ENCODE results near the gene ELMO1.
"Not testable (repeated sequence)": the region's sequence is repeated elsewhere in the genome, so short reads cannot be mapped to it uniquely, and the experiment has no call there.

ELMO1 gene

DNA sequence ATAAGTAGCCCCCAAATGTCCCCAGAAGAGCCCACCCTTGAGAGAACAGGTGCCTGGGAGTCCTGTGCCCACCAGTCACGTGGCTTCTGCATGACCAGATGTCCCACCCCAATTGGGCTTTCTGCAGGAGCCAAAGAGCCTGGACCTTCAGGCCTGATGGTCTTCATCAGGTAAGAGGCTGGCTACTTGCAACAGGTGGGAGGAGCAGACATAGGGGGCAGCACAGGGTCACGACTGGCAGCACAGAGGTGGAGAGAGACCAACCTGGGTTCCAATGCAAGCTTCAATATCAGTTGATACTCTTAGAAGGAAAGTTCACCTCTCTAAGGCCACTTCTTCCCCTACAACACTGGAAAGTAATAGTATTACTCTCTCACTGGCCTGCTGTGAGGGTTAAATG, 288.0 kb downstream of the ELMO1 start:
- DNase-seq, result no peak

DNA sequence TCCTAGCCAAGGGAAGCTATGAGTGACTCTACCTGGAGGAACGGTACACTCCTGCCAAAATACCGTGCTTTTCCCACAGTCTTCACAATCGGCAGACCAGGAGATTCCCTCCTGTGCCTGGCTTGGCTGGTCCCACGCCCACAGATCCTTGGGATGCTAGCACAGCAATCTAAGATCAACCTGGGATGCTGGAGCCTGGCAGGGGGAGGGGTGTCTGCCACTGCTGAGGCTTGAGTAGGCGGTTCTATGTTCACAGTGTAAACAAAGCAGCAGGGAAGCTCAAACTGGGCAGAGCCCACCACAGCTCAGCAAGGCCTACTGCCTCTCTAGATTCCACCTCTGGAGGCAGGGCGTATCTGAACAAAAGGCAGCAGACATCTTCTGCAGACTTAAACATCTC, 295.3 kb downstream of the ELMO1 start:
- DNase-seq, result no peak

DNA sequence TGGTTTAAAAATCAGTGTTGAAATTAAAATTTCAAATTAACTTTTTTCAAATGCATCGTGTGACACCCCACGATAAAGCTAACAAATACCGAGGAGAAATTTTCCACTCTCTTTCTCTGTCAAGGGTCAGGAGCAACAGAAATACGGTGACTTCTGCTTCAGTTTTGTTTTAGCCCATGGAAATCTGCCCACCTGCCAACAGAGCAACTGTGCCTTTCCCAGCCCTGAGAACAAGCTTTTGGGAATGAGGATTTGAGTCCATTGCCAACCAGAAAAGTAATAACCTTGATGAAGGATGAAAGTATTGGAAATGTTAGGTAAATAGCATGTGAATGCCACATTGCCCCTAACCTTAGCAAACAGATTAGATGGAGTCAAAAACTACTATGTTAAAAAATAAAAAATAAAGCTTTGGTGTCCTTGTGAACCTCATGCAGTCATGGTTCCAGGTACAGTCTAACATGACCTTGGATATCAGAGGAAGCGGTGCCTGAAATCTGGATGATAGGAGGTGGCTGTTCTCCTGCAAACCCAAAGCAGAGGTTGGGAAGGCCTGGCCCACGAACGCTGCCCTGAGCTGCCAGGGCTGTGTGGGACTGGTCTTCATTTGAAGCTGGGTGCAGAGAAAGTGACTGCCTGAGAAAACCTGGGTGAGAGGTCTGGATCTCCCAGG, 296.8 kb downstream of the ELMO1 start:
- DNase-seq, result no peak

DNA sequence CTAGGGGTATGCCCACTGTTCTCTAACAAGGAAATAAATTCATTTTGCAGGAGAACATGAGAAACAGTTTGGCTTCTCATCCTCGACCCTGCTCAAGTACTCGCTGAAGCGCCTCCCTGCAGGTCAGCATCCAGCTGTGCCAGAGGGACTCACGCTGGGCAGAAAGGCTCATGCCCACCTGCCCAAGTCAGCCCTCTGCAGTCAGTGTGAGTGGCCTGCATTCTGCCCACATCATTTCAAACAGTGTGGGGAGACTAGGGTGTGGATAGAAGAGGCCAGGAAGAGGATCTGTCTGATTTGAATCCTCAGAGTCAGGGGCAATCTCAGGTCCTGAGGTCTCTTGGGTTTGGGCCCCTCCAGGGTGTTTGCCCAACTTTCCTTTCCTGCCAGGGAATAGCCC, 297.8 kb downstream of the ELMO1 start:
- no peak for DNase-seq

DNA sequence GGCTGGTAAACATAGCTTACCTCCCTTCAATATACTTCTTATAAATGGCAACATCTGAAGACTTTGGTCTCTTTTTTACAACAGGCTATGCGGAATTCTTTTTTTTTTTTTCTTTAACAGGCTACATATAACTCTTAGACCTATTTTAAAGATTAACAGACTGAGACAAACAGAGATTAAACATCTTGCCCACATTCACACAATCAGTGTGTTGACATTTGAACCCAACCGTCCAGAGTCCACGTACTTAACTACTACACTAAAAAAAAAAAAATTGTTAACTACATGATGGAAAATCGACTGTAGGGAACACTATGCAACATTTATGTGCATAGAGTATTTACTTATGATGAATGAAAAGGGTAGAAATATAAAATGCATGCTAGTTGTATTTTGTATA, 298.5 kb downstream of the ELMO1 start:
- DNase-seq, result no peak

DNA sequence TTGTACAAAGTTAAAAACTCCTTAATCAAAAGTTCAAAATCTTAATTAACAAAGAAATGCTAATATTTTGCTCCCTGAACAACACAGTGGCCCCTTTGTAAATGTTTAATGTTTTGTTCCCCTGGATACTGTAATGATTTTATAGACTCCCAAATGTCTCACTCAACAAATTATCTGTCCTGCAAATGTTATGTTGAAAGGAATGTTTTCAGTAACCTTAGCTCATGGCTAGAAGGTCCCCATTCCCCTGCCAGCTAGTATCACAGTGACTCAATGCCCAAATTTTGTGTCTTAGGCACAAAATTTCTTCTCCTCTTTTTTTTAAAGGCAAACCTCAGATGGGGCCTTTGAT, 298.9 kb downstream of the ELMO1 start:
- no peak for DNase-seq

DNA sequence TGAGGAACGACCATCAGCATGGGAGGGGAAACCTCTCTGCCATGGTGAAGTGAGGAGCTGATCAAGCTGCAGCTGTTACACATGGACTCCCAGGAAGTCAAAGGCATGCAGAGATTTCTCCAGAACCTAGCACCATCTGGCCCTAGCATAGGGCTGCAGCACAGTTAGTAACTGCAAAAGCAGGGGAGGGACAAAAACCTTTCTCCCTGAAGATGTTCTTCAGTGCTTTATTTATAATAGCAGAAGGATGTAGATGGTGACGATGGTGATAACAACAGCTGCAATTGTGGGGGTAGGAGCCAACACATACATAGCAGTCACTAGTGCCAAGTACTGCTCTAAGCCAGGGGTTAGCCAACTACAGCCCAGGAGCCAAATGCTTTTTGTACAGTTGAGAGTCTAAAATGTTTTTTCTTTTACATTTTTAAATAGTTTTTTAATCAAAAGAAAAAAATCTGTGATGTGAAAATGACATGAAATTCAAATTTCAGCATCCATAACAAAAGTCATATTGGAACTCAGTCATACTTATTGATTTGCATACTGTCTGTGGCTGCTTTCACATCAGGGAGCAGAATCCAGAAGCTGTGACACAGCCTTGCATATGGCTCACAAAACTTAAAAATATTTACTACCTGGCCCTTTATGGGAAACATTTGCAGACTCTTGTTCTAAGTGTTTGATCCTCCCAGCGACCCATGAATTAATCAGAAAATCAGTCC, 299.5 kb downstream of the ELMO1 start:
- DNase-seq, result no peak

DNA sequence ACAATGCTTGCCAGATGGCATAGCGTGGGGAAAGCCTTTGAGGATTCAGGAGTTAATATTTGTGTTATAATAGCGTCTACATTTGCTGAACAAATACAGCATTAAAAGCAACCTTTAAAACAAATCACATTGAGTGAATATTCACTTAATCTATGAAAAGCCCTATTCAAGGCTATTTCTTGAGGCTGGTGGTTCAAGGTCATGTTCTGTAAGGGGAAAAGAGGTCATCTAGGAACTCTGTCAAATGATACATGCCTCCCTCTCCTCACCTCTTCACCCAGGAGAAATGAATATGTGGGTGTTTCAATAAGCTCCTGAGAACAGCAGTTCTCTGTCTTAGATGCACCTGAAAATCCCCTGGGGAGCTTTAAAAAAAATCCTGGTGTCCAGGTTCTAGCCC, 303.0 kb downstream of the ELMO1 start:
- no peak for DNase-seq

DNA sequence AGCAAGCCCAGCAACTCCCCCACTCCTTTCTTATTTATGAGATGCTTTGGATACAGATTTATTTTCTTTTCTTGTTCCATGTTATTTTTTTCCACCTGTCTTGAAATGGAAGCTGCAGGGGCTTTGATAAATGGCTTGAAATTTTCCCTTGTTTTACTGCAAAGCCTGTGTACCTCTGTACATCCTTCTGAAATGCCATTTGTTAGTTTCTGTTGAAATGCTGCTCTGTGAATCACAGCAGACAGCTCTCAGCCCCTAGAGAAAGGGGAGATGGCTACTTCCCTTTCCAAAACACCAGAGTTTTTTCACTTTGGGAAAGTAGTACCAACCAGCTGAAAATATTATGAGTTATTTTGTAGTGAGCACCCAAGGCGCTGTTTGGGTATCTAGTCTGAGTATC, 304.2 kb downstream of the ELMO1 start:
- no peak for DNase-seq

DNA sequence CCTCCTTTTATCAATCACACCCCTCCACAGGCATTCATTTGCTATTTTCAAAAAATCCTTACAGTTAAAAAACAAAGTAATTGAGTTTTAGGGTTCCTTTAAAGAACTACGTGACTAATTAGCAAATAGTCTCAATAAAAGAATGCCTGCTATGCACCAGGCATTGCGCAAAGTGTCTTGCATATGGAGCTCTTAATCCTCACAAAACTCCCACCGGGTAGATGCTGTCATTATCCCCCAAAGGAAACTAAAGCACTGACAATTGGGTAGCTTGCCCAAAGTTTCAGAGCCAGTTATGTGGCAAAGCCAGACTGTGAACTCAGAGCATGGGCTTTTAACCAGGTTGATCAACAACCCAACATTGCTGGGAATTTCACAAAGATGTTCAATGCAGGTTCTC, 305.7 kb downstream of the ELMO1 start:
- no peak for DNase-seq

DNA sequence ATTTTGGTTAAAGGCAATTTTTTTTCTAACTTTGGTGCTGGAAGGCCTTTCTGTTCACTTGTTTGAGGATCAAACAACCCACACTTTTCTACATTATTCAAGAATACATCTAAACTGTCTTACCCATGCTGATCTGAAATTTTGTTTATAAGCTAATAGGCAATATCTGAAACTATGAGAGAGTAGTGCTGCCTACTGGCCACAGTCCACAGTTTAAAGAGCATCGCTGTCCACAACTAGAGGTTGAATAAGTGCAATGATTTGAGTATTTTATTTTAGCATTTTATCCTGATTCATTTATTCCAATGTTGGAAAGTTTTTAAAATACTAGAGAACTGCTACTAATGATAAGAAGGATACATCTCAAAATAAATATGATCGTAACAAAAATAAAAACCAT, 306.9 kb downstream of the ELMO1 start:
- no peak for DNase-seq

DNA sequence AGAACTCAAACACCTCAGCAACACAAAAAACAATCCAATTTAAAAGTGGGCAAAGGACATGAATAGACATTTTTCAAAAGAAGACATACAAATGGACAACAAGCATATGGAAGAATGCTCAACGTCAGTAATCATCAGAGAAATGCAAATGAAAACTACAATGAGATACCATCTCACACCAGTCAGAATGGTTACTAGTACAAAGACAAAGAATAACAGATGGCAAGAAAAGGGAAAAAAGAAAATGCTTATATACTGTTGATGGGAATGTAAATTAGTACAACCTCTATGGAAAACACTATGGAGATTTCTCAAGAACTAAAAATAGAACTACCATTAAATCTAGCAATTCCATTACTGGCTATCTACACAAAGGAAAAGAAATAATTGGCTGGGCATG, 314.8 kb downstream of the ELMO1 start:
- not testable (repeated sequence) for DNase-seq

DNA sequence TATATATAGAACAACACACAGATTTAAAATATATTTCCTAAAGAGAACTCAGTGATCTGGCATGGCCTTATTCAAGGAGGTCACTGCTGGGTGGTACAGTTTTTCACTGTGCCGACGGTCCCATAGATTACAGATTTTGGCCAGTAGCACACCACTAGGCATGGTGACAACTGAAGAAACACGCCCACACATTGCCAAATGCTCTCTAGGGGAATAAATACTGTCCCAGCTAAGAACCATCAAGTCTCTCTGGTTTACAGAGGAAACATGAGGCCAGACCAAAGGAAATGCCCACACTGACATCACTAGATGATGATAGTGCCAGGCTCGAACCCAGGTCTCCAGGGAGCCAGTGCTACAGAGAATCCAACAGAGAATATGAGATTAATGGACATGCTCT, 316.8 kb downstream of the ELMO1 start:
- no peak for DNase-seq

DNA sequence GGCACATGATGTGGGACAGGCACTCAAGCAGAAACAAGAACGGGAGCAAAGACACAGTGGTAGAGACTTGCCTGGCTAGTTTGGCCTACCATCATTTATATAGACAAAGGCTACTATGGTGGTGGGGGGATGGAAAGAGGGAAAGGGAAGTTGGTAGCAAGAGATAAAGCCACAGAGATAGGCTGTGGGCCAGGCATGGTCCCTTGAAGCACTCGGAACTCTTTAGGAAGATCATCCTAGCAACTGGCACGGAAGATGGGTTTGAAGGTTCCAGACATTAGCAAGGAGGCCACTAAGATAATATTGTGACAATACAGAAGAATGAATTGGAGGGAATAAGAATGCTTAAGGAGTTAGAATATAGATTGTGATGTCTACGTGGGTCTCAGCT, 319.6 kb downstream of the ELMO1 start:
- DNase-seq, result no peak

DNA sequence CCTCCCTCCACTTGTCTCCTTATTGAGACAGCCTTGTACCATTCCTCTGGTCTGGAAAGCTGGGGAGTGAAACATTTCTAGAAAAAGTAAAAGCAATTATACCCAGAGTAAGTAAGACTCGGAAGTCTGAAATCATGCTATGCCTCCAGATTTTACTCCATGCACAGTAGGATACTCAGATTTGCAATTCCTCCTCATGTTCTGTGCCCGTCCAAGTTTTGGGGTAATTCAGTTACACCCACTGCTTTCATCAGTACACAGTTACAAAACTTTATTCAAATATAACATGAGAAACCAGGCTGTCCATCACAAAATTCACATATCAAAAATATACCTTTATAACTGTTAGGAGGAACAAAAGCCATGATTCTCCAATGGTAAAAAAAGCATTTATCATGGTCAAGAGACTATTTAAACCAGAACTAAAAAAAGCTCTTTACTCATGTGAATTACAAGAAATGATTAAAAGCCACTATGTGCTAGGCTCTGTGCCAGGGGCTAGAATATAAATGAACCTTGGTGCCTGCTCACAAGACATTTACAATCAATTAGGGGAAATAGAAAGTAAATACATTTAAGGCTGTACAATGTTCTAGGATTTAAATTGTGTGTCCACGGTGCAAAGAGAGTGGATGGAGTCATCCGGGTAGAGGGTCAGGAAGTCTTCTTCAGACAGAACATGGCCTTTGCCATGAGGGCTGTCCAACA, 320.2 kb downstream of the ELMO1 start:
- no peak for DNase-seq

DNA sequence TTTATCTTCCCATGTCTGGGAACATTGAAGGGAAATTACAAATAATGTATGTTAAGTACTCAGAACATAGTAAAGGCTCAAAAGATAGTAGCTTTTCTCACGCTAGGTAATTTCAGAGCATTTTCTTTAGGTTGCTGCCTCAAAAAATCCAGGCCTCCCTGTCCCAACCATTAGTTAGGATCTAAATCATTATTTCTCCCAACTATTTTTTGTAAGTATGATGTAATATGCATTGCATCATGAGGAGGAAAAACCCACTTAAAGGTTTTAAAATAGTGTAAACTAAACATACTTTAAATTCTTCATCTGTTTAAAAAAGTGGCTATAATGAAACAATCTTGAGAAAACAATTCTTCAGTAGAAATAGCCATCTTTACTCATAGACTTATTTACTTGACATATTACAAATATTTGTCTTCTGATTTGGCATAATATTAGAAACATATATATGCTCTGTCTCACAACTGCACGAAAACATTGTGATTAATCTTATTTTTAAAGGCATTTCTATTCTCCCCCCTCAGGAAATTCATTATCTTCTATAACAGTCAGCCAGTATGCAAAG, 329.3 kb downstream of the ELMO1 start:
- DNase-seq, result no peak

DNA sequence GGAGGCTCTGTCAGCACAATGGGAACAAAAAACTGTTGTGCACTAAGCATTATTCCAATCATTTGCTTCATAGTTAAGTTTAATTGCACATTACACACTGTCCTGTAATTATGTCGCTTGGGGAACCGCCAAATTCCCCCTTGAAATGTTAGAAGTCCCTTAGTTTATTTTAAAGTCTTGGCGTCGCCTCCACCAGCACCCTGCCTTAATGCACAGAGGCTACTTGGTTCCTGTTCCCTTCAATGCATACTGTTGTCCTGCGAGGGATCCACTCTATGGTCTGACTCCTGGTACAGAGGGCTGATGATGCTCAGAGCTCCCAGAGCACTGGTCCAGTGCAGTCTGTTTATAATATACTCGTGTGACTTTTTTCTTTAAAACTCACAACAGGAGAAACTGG, 330.7 kb downstream of the ELMO1 start:
- peak; percentile 64 for DNase-seq

DNA sequence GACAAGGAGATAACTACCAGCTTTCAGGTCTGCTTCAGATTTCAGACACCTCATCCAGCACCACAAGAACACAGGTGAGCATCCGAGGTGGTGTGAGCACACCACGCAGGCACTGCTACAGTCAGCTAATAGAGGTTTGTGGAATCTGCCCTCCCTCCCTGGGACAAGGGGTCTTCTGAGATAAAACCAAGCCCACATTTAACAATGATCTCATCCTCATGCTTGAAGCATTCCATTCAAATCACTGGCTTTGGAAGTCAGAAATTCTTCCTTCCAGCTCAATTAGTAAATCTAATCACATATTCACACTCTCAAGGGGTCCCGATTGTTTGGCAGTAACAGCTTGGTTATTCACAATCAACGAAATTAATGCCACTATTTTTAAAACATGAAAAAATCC, 331.4 kb downstream of the ELMO1 start:
- peak; percentile 10 for DNase-seq

DNA sequence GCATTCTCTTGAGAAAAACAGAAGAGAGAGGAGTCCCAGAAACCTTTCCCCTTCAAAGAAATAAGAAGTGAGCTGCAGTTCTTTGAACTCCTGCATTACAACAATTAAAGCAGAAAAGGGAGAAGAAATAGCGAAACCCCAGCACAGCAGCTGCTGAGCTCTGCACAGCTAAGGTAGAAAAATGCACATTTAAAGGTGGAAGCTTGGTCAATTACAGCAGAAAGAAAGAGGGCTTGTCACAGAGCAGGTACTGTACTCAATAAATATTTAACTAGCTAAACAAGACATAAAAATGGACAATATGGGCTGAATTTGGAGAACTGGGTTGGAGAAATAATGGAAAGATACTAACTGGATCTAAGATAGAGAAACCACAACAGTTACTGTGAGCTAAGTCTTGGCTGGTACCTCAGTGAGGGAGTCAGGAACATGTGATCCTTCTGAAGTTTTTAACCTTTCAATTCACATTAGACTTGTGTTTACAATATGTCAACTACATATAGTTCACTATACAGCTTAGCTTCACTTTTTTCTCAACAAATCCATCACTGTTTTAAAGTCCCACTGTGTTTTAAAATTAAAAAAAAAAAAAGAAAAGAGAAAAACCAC, 332.5 kb downstream of the ELMO1 start:
- no peak for DNase-seq

DNA sequence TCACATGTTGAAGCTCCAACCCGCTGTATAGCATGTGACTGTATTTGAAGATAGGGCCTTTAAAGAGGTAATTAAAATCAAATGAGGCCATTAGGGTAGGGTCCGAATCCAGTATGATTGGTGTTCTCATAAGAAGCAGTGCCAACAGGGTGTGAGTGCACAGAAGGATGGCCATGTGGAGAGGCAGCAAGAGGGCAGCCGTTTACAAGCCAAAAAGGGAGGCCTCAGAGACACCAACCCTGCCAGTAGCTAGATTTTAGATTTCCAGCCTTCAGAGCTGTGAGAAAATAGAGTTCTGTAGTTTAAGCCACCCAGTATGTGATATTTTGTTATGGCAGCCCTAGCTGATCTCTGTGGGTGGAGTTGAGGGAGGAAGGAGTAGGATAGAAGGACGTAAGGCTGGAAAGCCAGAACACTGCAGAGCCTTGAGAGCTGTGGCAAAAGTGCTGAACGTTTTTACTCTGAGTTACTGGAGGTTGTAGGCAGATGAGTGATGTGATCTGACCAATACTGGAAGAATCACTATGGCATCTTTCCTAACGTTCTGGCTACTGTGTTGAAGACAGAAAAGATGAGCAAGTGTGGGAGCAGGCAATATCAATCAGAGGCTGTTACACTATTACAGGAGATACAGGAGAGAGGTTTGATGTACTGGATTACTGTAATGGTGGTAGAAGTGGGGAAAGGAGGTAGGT, 334.9 kb downstream of the ELMO1 start:
- DNase-seq, result no peak

DNA sequence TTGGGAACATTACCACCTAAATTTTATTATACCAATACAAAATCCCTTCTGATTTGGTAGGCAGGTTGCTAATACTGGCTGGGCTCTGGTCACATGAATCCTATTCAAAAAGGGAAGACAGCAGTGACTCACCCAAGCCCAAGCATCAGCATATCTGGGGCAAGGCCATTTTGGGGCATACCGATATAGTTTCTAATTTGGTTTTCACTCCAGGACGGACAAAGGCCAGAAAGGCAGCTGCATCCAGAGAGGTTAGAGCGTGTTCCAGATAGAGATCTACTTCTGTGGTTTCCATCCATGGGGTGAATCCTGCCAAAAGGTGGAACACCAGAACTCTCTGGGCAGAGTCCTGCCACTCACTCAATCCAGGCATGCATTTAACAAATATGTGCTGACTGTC, 335.8 kb downstream of the ELMO1 start:
- no peak for DNase-seq

DNA sequence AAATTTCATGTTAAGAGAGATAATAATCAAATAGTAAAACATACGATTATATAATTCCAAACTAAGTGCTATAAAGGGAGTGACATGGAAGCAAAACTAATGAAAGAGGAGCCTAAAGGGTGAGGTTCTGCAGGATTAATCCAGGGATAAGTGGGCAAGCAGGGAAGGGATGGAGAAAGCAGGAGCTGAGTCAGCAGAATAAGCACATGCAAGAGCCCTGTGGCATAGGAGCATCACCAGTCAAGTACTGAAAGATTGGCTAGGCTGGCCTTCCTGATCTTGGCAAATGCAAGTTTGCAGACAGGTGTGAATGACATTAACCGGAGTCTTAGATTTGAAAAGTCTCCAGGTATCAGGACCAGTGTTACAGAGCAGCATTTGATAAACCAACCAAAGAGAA, 336.4 kb downstream of the ELMO1 start:
- DNase-seq, result no peak

DNA sequence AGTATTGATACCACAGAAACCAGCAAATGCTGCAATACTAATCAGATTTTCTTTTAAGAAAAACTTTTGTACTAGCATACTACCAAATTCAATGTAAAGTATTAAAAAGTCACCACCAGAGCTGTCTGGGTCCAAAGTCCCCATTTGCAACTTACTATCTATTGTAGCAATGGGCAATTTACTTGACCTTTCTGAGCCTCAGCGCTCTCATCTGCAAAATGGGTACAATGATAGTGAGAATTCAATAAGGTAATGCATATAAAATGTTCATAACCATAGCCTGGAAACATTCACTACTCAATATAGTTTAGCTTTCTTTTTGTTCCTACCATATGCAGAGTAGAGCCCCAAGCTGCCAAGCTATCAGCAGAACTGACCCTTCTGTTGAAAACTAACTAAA, 337.2 kb downstream of the ELMO1 start:
- DNase-seq, result no peak
